Fibroblast of lung (primary cell): ENCODE data around the gene SEPTIN2. TPM values are rescaled to one million over a fixed set of nuclear protein-coding genes. Genes with fewer than 3 reads are reported as not detected.

Source experiments
- DNase-seq, 2 donors: peaks; one replicate each; pipeline versions ENCODE4 v3.0.0 to v3.0.0-alpha.2; 2010; ENCODE audit warnings: low read depth in 2 of 2
- H2AFZ ChIP-seq: 2 replicates; pipeline ENCODE4 v1.5.1; 2012; ENCODE audit warnings: low read length, control low read depth, inconsistent platforms
- H3K27ac ChIP-seq: 2 replicates; pipeline ENCODE4 v1.5.1; 2011; ENCODE audit warnings: low read length, control low read depth; ENCODE audit not compliant: insufficient read depth
- H3K27me3 ChIP-seq: 2 replicates; pipeline ENCODE4 v1.5.1; 2011; ENCODE audit warnings: mild to moderate bottlenecking, low read length; ENCODE audit not compliant: control insufficient read depth, insufficient read depth
- H3K36me3 ChIP-seq: 2 replicates; pipeline ENCODE4 v1.5.1; 2011; ENCODE audit warnings: low read length; ENCODE audit not compliant: control insufficient read depth, insufficient read depth
- H3K4me1 ChIP-seq: 2 replicates; pipeline ENCODE4 v1.5.1; 2011; ENCODE audit warnings: low read length; ENCODE audit not compliant: control insufficient read depth, insufficient read depth; ENCODE audit errors: extremely low read depth
- H3K4me2 ChIP-seq: 2 replicates; pipeline ENCODE4 v1.5.1; 2011; ENCODE audit warnings: low read length, control low read depth; ENCODE audit not compliant: insufficient read depth; ENCODE audit errors: extremely low read depth
- H3K4me3 ChIP-seq, 4 experiments: fragments of 200-600 bp in 1 of 4; sonication (generic) in 1 of 4; replicated peaks in 1 of 4; 2 replicates each; pipeline ENCODE4 v1.5.1; 2011 to 2016; ENCODE audit warnings: low read length in 4 of 4, low read depth in 3 of 4, mild to moderate bottlenecking in 3 of 4, control low read depth in 2 of 4, inconsistent platforms in 1 of 4, mixed read lengths in 1 of 4; ENCODE audit not compliant: insufficient read depth in 1 of 4; ENCODE audit errors: control extremely low read depth in 1 of 4
- H3K79me2 ChIP-seq: 2 replicates; pipeline ENCODE4 v1.5.1; 2012; ENCODE audit warnings: mild to moderate bottlenecking, low read length, inconsistent platforms; ENCODE audit not compliant: control insufficient read depth, insufficient read depth
- H3K9ac ChIP-seq: 2 replicates; pipeline ENCODE4 v1.5.1; 2011; ENCODE audit warnings: mild to moderate bottlenecking, low read length, control low read depth; ENCODE audit not compliant: insufficient read depth
- H3K9me3 ChIP-seq: 2 replicates; pipeline ENCODE4 v1.5.1; 2012; ENCODE audit warnings: low read depth, low read length; ENCODE audit not compliant: control insufficient read depth, insufficient read depth
- H4K20me1 ChIP-seq: 2 replicates; pipeline ENCODE4 v1.5.1; 2011; ENCODE audit warnings: low read length; ENCODE audit not compliant: control insufficient read depth, insufficient read depth; ENCODE audit errors: extremely low read depth
- EZH2 ChIP-seq: IDR thresholded peaks from 2 replicates; pipeline ENCODE4 v1.5.1; 2012; ENCODE audit warnings: low read length, control low read depth, mild to moderate bottlenecking; ENCODE audit errors: missing control alignments
- polyA plus RNA-seq, 2 donors: library from polyadenylated mRNA; depleted of rRNA in 1 of 2; stranded (reverse) in 1 of 2; unstranded in 1 of 2; fragments of >200 nt; gene quantifications; 2 replicates each; pipeline ENCODE4 v1.2.1, GENCODE V29; 2011 to 2012; ENCODE audit warnings: missing spikeins in 1 of 2
- total RNA-seq: library from RNA; depleted of rRNA; stranded (reverse); fragments of >200 nt; gene quantifications from 2 replicates; pipeline ENCODE4 v1.2.1, GENCODE V29; 2014
- TF ChIP-seq, protein P1 (sequence below), 2 donors: IDR thresholded peaks in 1 of 2; conservative IDR thresholded peaks in 1 of 2; 1 replicate in 1 of 2; 2 replicates in 1 of 2; pipeline ENCODE4 v1.5.1; 2011 to 2012; ENCODE audit warnings: low read length in 2 of 2, control low read depth in 1 of 2, inconsistent platforms in 1 of 2, low read depth in 1 of 2, mild to moderate bottlenecking in 1 of 2

The SEPTIN2 gene
- total and polyA plus RNA-seq, 2 donors (not counting 1 experiment from before 2014, with no cell fraction given): 403 to 927 TPM

GRCh38 chr2:241329669-241330615 is 14.2 kb downstream of the SEPTIN2 start:
- peaks cover 7% of the 10 kb centered on the region for H3K36me3 ChIP-seq

GRCh38 chr2:241330616-241330981 is 14.9 kb downstream of the SEPTIN2 start:
- Histone ChIP-seq H3K4me1 (no peaks in the 10 kb centered on the region), H3K4me2 (no peak overlapping the region), H3K27me3 (no peaks in the 10 kb centered on the region), H3K9ac (no peak overlapping the region), H3K79me2 (peaks cover 42% of the 10 kb centered on the region), H3K4me3 (no peak overlapping the region), H2AFZ (no peak overlapping the region), H3K9me3 (no peaks in the 10 kb centered on the region), H3K27ac (no peak overlapping the region), H4K20me1 (no peaks in the 10 kb centered on the region), H3K36me3 (peaks cover 7% of the 10 kb centered on the region)
- no peak for DNase-seq
- no peak for TF ChIP-seq EZH2
- TF ChIP-seq, protein P1, sequence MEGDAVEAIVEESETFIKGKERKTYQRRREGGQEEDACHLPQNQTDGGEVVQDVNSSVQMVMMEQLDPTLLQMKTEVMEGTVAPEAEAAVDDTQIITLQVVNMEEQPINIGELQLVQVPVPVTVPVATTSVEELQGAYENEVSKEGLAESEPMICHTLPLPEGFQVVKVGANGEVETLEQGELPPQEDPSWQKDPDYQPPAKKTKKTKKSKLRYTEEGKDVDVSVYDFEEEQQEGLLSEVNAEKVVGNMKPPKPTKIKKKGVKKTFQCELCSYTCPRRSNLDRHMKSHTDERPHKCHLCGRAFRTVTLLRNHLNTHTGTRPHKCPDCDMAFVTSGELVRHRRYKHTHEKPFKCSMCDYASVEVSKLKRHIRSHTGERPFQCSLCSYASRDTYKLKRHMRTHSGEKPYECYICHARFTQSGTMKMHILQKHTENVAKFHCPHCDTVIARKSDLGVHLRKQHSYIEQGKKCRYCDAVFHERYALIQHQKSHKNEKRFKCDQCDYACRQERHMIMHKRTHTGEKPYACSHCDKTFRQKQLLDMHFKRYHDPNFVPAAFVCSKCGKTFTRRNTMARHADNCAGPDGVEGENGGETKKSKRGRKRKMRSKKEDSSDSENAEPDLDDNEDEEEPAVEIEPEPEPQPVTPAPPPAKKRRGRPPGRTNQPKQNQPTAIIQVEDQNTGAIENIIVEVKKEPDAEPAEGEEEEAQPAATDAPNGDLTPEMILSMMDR (conservative IDR thresholded peaks at IDR 0.05 in 1 of 2, IDR thresholded peaks at IDR 0.05 in 1 of 2; ENCODE audit: low read depth in 1 of 2, low read length in 2 of 2): no peak

More at GRCh38 chr2:241329669-241330615, 14.2 kb downstream of the SEPTIN2 start:
- no peaks in the 10 kb centered on the region for H3K9me3 ChIP-seq
- H3K27ac ChIP-seq: no peak overlapping the region
- no peak overlapping the region for H3K4me2 ChIP-seq
- H4K20me1 ChIP-seq: no peaks in the 10 kb centered on the region
- no peak for TF ChIP-seq EZH2
- TF ChIP-seq, protein P1 (conservative IDR thresholded peaks at IDR 0.05 in 1 of 2, IDR thresholded peaks at IDR 0.05 in 1 of 2; ENCODE audit: low read depth in 1 of 2, low read length in 2 of 2): no peak
- no peak overlapping the region for H2AFZ ChIP-seq
- H3K27me3 ChIP-seq: no peaks in the 10 kb centered on the region
- no peak for DNase-seq
- H3K79me2 ChIP-seq: peaks cover 47% of the 10 kb centered on the region
- no peaks in the 10 kb centered on the region for H3K4me1 ChIP-seq
- no peak overlapping the region for H3K9ac ChIP-seq
- no peak overlapping the region for H3K4me3 ChIP-seq

DNA sequence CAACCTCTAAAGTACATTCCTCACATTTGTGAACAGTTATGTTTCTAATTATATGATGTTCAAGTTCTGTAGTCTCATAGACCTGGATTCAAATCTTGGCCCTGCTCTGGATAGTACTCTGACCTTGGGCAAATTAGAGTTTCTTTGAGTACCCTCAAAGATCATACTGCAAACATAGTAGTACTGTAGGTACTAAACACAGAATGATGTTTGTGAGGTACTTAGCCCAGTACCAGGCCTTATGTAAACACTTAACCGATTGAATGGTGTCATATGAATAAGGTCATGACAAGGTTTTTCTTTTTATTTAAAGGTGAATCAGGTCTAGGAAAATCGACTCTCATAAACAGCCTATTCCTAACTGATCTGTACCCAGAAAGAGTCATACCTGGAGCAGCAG is 19.1 kb downstream of the SEPTIN2 start:
- Histone ChIP-seq H3K4me2 (no peak overlapping the region), H2AFZ (no peak overlapping the region), H4K20me1 (no peaks in the 10 kb centered on the region), H3K4me1 (peaks cover 2% of the 10 kb centered on the region), H3K27me3 (no peaks in the 10 kb centered on the region), H3K27ac (no peak overlapping the region), H3K9ac (no peak overlapping the region), H3K79me2 (peaks cover 23% of the 10 kb centered on the region), H3K9me3 (no peaks in the 10 kb centered on the region), H3K4me3 (no peak overlapping the region), H3K36me3 (peaks cover 13% of the 10 kb centered on the region)
- TF ChIP-seq EZH2: no peak
- TF ChIP-seq, protein P1 (conservative IDR thresholded peaks at IDR 0.05 in 1 of 2, IDR thresholded peaks at IDR 0.05 in 1 of 2; ENCODE audit: low read depth in 1 of 2, low read length in 2 of 2): no peak
- DNase-seq: no peak
